Chondrocyte (in vitro differentiated cells): ENCODE measurements around the gene TOMT. TPM values are rescaled to one million over a fixed set of nuclear protein-coding genes. Genes with fewer than 3 reads are reported as not detected.

Experiments used
- DNase-seq: peaks from one replicate; pipeline ENCODE4 v3.0.0; 2021; ENCODE audit warnings: mixed read lengths, low spot score
- H3K27ac Mint-ChIP-seq: one replicate; pipeline ENCODE4 v1.8.0; 2021; ENCODE audit warnings: mild to moderate bottlenecking, moderate library complexity, mixed read lengths; ENCODE audit not compliant: unreplicated experiment
- H3K27me3 Mint-ChIP-seq: 2 replicates; pipeline ENCODE4 v1.8.0; 2021; ENCODE audit warnings: low read depth, mixed read lengths
- H3K36me3 Mint-ChIP-seq: 2 replicates; pipeline ENCODE4 v1.8.0; 2021; ENCODE audit warnings: low read depth, mixed read lengths
- H3K4me1 Mint-ChIP-seq: 2 replicates; pipeline ENCODE4 v1.8.0; 2021; ENCODE audit warnings: low read depth, mild to moderate bottlenecking, mixed read lengths
- H3K4me3 Mint-ChIP-seq: one replicate; pipeline ENCODE4 v1.8.0; 2021; ENCODE audit warnings: mild to moderate bottlenecking, moderate library complexity, mixed read lengths; ENCODE audit not compliant: unreplicated experiment
- H3K9me3 Mint-ChIP-seq: 2 replicates; pipeline ENCODE4 v1.8.0; 2021; ENCODE audit warnings: low read depth, mixed read lengths
- CTCF ChIP-seq: fragments of 200-600 bp; sonication (generic); IDR thresholded peaks from 2 replicates; pipeline ENCODE4 v1.5.0; 2021; ENCODE audit warnings: antibody characterized with exemption, mild to moderate bottlenecking, moderate library complexity
- total RNA-seq: library from RNA; stranded (reverse); gene quantifications from 3 replicates; pipeline ENCODE4 v1.2.1, GENCODE V29; 2021

The TOMT gene
- total RNA-seq, 1 donor from 2014 or later, result not detected

GRCh38 chr11:72075109-72075508, 30.6 kb upstream of the TOMT start:
- no peak for DNase-seq
- no peaks in the 10 kb centered on the region for H3K9me3 Mint-ChIP-seq
- H3K36me3 Mint-ChIP-seq, result no peaks in the 10 kb centered on the region
- H3K4me3 Mint-ChIP-seq, result no peak overlapping the region
- no peaks in the 10 kb centered on the region for H3K27me3 Mint-ChIP-seq
- no peak overlapping the region for H3K27ac Mint-ChIP-seq
- TF ChIP-seq CTCF, result peak; percentile 26
- peaks cover 49% of the 10 kb centered on the region for H3K4me1 Mint-ChIP-seq

DNA sequence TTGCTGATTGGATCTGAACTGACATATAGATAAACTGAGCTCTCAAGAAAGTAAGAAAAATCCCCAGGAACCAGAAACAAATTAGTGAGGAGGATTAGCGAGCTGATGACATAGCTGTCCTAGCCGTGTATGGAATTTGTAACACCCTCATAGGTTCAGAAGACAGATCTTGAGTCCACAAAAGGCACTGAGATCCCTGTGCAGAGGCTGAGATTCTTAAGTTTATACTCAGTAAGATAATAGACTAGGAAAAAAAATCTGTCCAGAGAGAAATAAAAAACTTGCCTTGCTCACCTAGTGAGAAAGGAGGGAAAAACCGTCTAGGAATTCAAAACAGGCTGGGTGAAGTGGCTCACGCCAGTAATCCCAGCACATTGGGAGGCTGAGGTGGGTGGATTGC, 30.0 kb upstream of the TOMT start:
- DNase-seq, result no peak
- Mint-ChIP-seq H3K27me3 (no peaks in the 10 kb centered on the region), H3K4me3 (no peak overlapping the region), H3K36me3 (no peaks in the 10 kb centered on the region), H3K27ac (no peak overlapping the region), H3K4me1 (peaks cover 44% of the 10 kb centered on the region), H3K9me3 (no peaks in the 10 kb centered on the region)
- TF ChIP-seq CTCF, result no peak

DNA sequence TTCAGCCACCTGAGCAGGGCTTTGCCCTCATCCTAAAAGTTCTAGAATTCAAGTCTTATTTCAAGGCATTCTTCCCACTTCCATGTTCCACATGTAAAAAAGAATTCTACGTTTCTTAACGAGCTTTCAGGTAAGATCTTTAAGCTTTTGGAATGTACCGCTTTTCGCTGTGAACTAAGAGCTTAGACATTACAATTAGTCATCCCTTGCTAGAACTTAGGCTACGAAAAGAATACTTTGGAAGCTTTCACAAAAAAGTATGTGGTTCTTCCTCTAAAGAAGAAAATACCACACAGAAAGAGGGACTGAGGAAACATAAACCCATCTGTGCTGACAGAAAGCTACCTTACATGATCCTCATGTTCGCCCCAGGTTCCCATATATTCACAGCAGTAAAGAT, 27.2 kb upstream of the TOMT start:
- Mint-ChIP-seq H3K4me1 (peaks cover 30% of the 10 kb centered on the region), H3K27ac (peak overlapping the region; percentile 93), H3K36me3 (no peaks in the 10 kb centered on the region), H3K27me3 (no peaks in the 10 kb centered on the region), H3K4me3 (peak overlapping the region; percentile 89), H3K9me3 (no peaks in the 10 kb centered on the region)
- TF ChIP-seq CTCF, result no peak
- DNase-seq, result no peak

DNA sequence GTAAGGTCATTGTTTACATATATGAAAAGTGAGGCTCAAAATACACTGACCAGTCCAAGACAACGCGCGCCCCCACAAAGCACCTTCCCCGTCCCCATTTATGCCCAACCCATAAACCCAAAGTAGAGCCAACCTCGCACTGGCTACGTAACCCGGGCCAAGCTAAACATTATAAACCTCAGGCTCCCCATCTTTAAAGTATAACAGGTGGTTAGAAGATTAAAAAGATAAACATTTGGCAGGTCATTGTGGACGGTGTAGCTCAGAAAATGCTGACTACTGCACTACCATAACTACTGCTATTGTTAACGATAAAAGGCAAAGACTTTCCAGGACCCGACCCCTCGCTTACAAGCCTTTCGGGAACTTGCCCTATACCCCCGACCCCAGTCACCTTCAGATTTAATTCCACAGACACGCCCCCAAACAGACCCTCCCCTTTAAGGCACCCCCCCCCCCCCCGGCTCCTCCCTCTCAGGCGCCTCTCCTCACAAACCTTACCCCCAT, 25.9 kb upstream of the TOMT start:
- H3K4me3 Mint-ChIP-seq, result peak overlapping the region; percentile 89
- no peak for DNase-seq
- no peaks in the 10 kb centered on the region for H3K36me3 Mint-ChIP-seq
- H3K4me1 Mint-ChIP-seq, result peaks cover 29% of the 10 kb centered on the region
- H3K27me3 Mint-ChIP-seq, result no peaks in the 10 kb centered on the region
- peak overlapping the region; percentile 93 for H3K27ac Mint-ChIP-seq
- no peak for TF ChIP-seq CTCF
- no peaks in the 10 kb centered on the region for H3K9me3 Mint-ChIP-seq

- Mint-ChIP-seq H3K27ac (peak within 1 kb of the TSS; percentile 93), H3K9me3 (no peaks in the 10 kb centered on the region), H3K27me3 (no peaks in the 10 kb centered on the region), H3K36me3 (no peaks in the 10 kb centered on the region), H3K4me3 (peak within 1 kb of the TSS; percentile 89), H3K4me1 (peaks cover 29% of the 10 kb centered on the region)
- no peak for TF ChIP-seq CTCF
- peak; percentile 100 for DNase-seq
Observed at GRCh38 chr11:72080326-72081183, 25.2 kb upstream of the TOMT start, which contains the start of the genes LRRC51 and NUMA1. Gene LRRC51, plus strand, starts transcription at chr11:72080850. Its CDS starts 8,234 bp downstream, at chr11:72089084. Gene NUMA1, minus strand, starts transcription at chr11:72080542. Its CDS starts 44,599 bp downstream, at chr11:72035943.
